Activated T-cell treated with anti-CD3 and anti-CD28 coated beads, Interleukin-2, amount 50 U/mL, for 72 hours (primary cell): Measurements from ENCODE around the gene EZH2. TPM values are rescaled to one million over a fixed set of nuclear protein-coding genes. Genes with fewer than 3 reads are reported as not detected.

Experiments used
- ATAC-seq, 2 donors: fragments of 150-1000 bp; cut with Tn5 transposase; replicated peaks in 1 of 2; 2 replicates each; pipeline ENCODE4 v1.10.0; 2021; ENCODE audit warnings: moderate library complexity in 2 of 2, mild to moderate bottlenecking in 1 of 2
- DNase-seq, 2 donors: peaks; one replicate each; pipeline ENCODE4 v3.0.0; 2021 to 2022; ENCODE audit warnings: mixed read lengths in 1 of 2
- H3K27ac Mint-ChIP-seq: one replicate; pipeline ENCODE4 v1.8.0; 2022; ENCODE audit warnings: mild to moderate bottlenecking, moderate library complexity, mixed read lengths
- H3K27me3 Mint-ChIP-seq: one replicate; pipeline ENCODE4 v1.8.0; 2022; ENCODE audit warnings: low read depth, mixed read lengths
- H3K36me3 Mint-ChIP-seq, 2 donors: one replicate each; pipeline ENCODE4 v1.8.0; 2022; ENCODE audit warnings: mixed read lengths in 2 of 2, mild to moderate bottlenecking in 1 of 2; ENCODE audit not compliant: insufficient read depth in 2 of 2
- H3K4me1 Mint-ChIP-seq: one replicate; pipeline ENCODE4 v1.8.0; 2022; ENCODE audit warnings: low read depth, mixed read lengths
- H3K4me3 Mint-ChIP-seq, 2 donors: one replicate each; pipeline ENCODE4 v1.8.0; 2022; ENCODE audit warnings: mild to moderate bottlenecking in 2 of 2, mixed read lengths in 2 of 2, moderate library complexity in 2 of 2
- H3K9me3 Mint-ChIP-seq, 2 donors: one replicate each; pipeline ENCODE4 v1.8.0; 2022; ENCODE audit warnings: mixed read lengths in 2 of 2
- total RNA-seq, 2 donors: library from RNA; stranded (reverse); gene quantifications; one replicate each; pipeline ENCODE4 v1.2.3, GENCODE V29; 2022

The EZH2 gene
- total RNA-seq, 2 donors from 2014 or later = 95.9 to 117 TPM

DNA sequence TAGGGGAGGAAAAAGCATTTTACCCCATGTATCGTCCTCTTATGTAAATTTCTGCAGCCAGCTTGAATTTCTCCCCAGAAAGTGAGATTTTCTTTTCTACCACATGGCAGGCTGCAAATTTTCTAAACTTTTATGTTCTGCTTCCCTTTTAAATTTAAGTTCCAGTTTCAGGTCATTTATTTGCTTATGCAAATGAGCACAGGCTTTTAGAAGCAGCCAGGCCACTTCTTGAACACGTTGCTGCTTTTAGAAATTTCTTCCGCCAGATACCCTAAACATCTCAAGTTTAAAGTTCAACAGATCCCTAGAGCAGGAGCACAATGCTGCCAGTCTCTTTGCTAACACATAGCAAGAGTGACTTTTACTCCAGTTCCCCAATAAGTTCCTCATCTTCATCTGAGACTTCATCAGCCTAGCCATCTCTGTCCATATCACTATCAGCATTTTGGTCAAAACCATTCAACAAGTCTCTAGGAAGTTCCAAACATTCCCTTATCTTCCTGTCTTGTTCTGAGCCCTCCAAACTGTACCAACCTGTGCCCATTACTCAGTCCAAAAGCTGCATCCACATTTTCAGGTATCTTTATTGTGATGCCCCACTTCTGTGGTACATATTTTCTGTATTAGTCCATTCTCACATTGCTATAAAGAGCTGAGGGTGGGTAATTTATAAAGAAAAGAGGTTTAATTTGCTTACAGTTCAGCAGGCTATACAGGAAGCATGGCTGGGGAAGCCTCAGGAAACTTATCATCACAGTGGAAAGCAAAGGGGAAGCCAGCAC is 16.3 kb downstream of the EZH2 start:
- Mint-ChIP-seq H3K36me3 (peaks cover 10 to 15% of the 10 kb centered on the region in 2 donors), H3K4me1 (peaks cover 71% of the 10 kb centered on the region)

DNA sequence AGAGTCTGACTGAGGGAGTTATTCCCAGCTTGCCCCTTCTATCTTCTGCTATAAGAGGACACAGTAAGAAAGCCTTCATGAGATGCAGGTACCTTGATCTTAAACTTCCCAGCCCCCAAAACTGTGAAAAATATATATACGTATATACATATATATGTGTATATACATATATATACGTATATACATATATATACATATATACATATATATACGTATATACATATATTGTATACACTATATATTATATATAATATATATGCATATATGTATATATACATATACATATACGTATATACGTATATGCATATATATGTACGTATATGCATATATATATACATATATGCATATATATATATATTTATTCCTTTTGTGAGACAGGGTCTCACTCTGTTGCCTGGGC is 17.7 kb downstream of the EZH2 start:
- Mint-ChIP-seq H3K27ac (no peak overlapping the region), H3K27me3 (no peaks in the 10 kb centered on the region), H3K4me1 (peaks cover 59% of the 10 kb centered on the region), H3K4me3 (no peak overlapping the region), H3K36me3 (peaks cover 10 to 14% of the 10 kb centered on the region in 2 donors), H3K9me3 (peaks cover 0 to 8% of the 10 kb centered on the region in 2 donors)
- ATAC-seq (no peak), DNase-seq (no peak)

More for the DNA sequence above, 16.3 kb downstream of the EZH2 start:
- peaks cover 0 to 8% of the 10 kb centered on the region in 2 donors for H3K9me3 Mint-ChIP-seq
- no peak overlapping the region for H3K4me3 Mint-ChIP-seq
- DNase-seq = no peak
- no peak for ATAC-seq
- H3K27ac Mint-ChIP-seq = no peak overlapping the region
- no peaks in the 10 kb centered on the region for H3K27me3 Mint-ChIP-seq

GRCh38 chr7:148865283-148865682 is 18.8 kb downstream of the EZH2 start:
- peaks cover 54% of the 10 kb centered on the region for H3K4me1 Mint-ChIP-seq

DNA sequence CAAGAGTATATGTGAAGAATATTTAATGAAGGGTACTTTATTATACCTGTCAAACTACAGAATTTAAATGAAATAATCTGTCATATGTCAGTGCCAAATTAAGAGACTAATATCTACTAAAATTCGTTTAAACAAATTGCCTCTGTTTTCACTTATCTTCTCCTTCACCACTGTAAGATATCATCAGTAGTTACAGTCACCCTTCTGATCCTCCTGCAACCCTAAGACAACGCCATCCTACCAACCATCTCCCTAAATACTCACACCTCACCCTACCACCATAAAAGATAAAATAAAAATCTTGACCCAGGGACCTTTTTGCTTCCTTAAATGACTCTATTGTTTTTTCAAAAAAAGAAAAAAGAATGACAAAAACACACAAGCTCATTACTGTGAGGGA is 20.8 kb downstream of the EZH2 start:
- no peak for ATAC-seq
- Mint-ChIP-seq H3K9me3 (peaks cover 0 to 7% of the 10 kb centered on the region in 2 donors), H3K27ac (peak overlapping the region; percentile 5), H3K4me1 (peaks cover 59% of the 10 kb centered on the region), H3K4me3 (peak overlapping the region in 1 of 2 donors; percentile 56), H3K36me3 (peaks cover 7 to 11% of the 10 kb centered on the region in 2 donors), H3K27me3 (no peaks in the 10 kb centered on the region)
- no peak for DNase-seq

More at GRCh38 chr7:148865283-148865682, 18.8 kb downstream of the EZH2 start:
- no peak overlapping the region for H3K27ac Mint-ChIP-seq
- no peaks in the 10 kb centered on the region for H3K27me3 Mint-ChIP-seq
- H3K9me3 Mint-ChIP-seq = peaks cover 0 to 8% of the 10 kb centered on the region in 2 donors
- ATAC-seq (no peak), DNase-seq (no peak)
- no peak overlapping the region for H3K4me3 Mint-ChIP-seq
- H3K36me3 Mint-ChIP-seq = peaks cover 7 to 11% of the 10 kb centered on the region in 2 donors

GRCh38 chr7:148862481-148862880 is 21.6 kb downstream of the EZH2 start:
- H3K27me3 Mint-ChIP-seq = no peaks in the 10 kb centered on the region
- no peak overlapping the region for H3K4me3 Mint-ChIP-seq
- H3K4me1 Mint-ChIP-seq = peaks cover 51% of the 10 kb centered on the region

GRCh38 chr7:148858489-148858888 is 25.6 kb downstream of the EZH2 start:
- DNase-seq (no peak), ATAC-seq (no peak)
- Mint-ChIP-seq H3K4me1 (peaks cover 54% of the 10 kb centered on the region), H3K4me3 (no peak overlapping the region), H3K9me3 (no peaks in the 10 kb centered on the region), H3K36me3 (peaks cover 0 to 8% of the 10 kb centered on the region in 2 donors), H3K27ac (no peak overlapping the region), H3K27me3 (no peaks in the 10 kb centered on the region)

More at GRCh38 chr7:148862481-148862880, 21.6 kb downstream of the EZH2 start:
- Mint-ChIP-seq H3K27ac (no peak overlapping the region), H3K36me3 (peaks cover 0 to 3% of the 10 kb centered on the region in 2 donors), H3K9me3 (no peaks in the 10 kb centered on the region)
- ATAC-seq = no peak
- no peak for DNase-seq

GRCh38 chr7:148856891-148857290 is 27.2 kb downstream of the EZH2 start:
- ATAC-seq (peak; percentile 91 to 98), DNase-seq (peak; percentile 23 to 37)
- peak overlapping the region; percentile 57 for H3K27ac Mint-ChIP-seq
- H3K36me3 Mint-ChIP-seq = peaks cover 0 to 8% of the 10 kb centered on the region in 2 donors
- no peaks in the 10 kb centered on the region for H3K27me3 Mint-ChIP-seq
- H3K4me1 Mint-ChIP-seq = peaks cover 53% of the 10 kb centered on the region
- no peaks in the 10 kb centered on the region for H3K9me3 Mint-ChIP-seq
- H3K4me3 Mint-ChIP-seq = peak overlapping the region; percentile 60 to 67

DNA sequence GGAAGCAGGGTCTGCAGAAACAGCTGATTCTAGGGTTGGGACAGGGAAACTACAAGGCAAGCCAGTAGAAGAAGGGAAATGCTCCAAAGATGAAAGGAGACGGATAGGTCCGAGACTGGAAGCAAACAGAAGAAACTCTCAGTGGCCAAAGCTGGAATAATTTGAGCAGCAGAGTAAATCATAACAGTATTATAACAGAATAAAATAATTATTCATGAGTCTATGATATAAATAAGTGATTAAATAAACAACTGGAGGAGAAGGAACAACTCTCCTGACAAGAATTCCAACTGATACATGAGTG is 27.6 kb downstream of the EZH2 start:
- Mint-ChIP-seq H3K4me3 (peak overlapping the region; percentile 72 to 90), H3K36me3 (peaks cover 0 to 8% of the 10 kb centered on the region in 2 donors), H3K27ac (peak overlapping the region; percentile 97), H3K4me1 (peaks cover 54% of the 10 kb centered on the region), H3K27me3 (no peaks in the 10 kb centered on the region), H3K9me3 (no peaks in the 10 kb centered on the region)
- no peak for ATAC-seq
- no peak for DNase-seq

DNA sequence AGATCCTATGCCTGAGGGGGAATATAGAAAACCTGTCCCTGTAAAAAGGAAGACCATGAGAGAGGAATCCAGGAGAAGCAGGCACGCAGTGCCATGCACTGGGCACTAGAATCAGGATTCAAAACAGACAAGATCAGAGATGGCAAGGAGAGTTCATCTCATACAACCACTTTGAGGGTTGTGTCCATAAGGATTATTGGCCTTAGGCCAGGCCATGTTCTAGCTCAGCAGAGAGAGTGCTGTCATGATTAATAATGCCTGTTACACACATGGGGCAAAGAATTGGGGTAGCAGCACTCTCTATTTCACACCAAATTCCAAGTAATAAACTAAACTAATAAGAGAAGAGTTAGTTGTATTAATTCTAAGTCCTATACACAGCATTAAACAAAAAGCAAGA is 29.1 kb downstream of the EZH2 start:
- ATAC-seq (no peak), DNase-seq (no peak)
- Mint-ChIP-seq H3K27ac (no peak overlapping the region), H3K9me3 (no peaks in the 10 kb centered on the region), H3K4me1 (peaks cover 65% of the 10 kb centered on the region), H3K36me3 (peaks cover 0 to 8% of the 10 kb centered on the region in 2 donors), H3K4me3 (no peak overlapping the region), H3K27me3 (no peaks in the 10 kb centered on the region)

- H3K27ac Mint-ChIP-seq = no peak overlapping the region
- H3K27me3 Mint-ChIP-seq = no peaks in the 10 kb centered on the region
- H3K9me3 Mint-ChIP-seq = no peaks in the 10 kb centered on the region
- peaks cover 0 to 8% of the 10 kb centered on the region in 2 donors for H3K36me3 Mint-ChIP-seq
- ATAC-seq (no peak), DNase-seq (no peak)
- H3K4me3 Mint-ChIP-seq = no peak overlapping the region
- H3K4me1 Mint-ChIP-seq = peaks cover 73% of the 10 kb centered on the region
These were observed 31.8 kb downstream of the EZH2 start for GRCh38 chr7:148852272-148852671.

DNA sequence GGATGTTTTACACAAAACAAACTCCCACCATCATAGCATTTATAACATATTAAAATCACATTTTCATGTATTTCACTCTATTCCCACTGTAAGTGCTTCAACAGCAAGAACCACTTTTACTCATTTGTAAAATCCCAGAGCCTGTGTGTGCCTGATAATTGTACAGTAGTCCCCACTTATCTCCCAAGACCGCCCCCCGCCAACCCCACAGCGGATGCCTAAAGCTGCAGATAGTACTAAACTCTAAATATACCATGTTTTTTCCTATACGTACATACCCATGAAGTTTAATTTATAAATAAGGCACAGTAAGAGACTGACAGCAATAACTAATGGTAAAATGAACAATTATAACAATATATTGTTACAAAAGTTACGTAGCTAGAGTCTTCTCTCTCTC is 33.5 kb downstream of the EZH2 start:
- no peak for DNase-seq
- H3K4me3 Mint-ChIP-seq = no peak overlapping the region
- no peaks in the 10 kb centered on the region for H3K27me3 Mint-ChIP-seq
- no peak for ATAC-seq
- peaks cover 64% of the 10 kb centered on the region for H3K4me1 Mint-ChIP-seq
- peaks cover 0 to 8% of the 10 kb centered on the region in 2 donors for H3K36me3 Mint-ChIP-seq
- H3K9me3 Mint-ChIP-seq = no peaks in the 10 kb centered on the region
- H3K27ac Mint-ChIP-seq = no peak overlapping the region

DNA sequence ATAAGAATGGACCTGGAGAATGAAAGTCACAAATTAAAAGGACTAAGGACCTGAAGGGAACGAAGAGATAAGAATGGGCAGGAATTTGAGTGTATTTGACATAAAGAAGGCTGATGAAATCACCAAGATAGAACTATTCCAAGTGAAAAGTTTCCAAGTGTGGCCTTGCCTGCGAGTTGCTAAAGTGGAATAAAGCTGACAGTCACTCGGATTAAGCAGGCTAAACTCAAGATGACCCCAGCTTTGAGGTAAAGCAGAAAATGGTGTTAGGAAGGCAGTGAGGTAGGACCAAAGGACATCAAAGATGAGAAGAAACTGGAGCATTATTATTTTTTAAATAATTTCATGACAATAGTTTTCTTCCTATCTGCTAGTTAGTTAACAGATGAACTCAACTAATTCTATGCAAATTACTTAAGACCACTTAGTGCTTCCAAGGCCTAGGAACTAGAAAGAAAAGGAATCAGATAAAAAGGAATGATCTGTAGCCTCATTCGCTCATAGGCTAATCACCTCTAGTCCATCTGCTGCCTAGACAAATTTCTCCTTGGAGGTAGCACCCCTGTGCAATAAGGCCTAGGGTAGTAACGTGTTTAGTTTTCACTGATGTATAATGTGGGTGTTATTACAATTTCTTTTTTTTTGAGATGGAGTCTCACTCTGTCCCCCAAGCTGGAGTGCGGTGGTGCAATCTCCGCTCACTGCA is 34.5 kb downstream of the EZH2 start:
- Mint-ChIP-seq H3K27me3 (no peaks in the 10 kb centered on the region), H3K9me3 (no peaks in the 10 kb centered on the region), H3K4me1 (peaks cover 54% of the 10 kb centered on the region), H3K36me3 (peaks cover 0 to 8% of the 10 kb centered on the region in 2 donors), H3K27ac (peak overlapping the region; percentile 10), H3K4me3 (no peak overlapping the region)
- no peak for ATAC-seq
- no peak for DNase-seq
